GM12892 (cell line): Measurements from ENCODE around the gene NR0B2. TPM values are rescaled to one million over a fixed set of nuclear protein-coding genes. Genes with fewer than 3 reads are reported as not detected.

Experiments used
- DNase-seq: peaks from one replicate; pipeline ENCODE4 v3.0.0; 2011; ENCODE audit not compliant: insufficient read length
- FAIRE-seq: peaks from 2 replicates; lab custom pipeline; 2011; peaks lifted over from hg19 to GRCh38; lab: Jason Lieb, UNC
- POLR2A ChIP-seq: IDR thresholded peaks from 2 replicates; pipeline ENCODE4 v1.6.1; 2011; ENCODE audit warnings: low read depth, low read length, control low read depth
- POLR2AphosphoS5 ChIP-seq: IDR thresholded peaks from 2 replicates; pipeline ENCODE4 v1.6.1; 2011; ENCODE audit warnings: low read depth, low read length, control low read depth
- TAF1 ChIP-seq: IDR thresholded peaks from 2 replicates; pipeline ENCODE4 v1.6.1; 2011; ENCODE audit warnings: low read depth, mild to moderate bottlenecking, control low read depth, low read length, borderline replicate concordance
- polyA plus RNA-seq: library from polyadenylated mRNA; unstranded; fragments of >200 nt; gene quantifications from one replicate; pipeline ENCODE4 v1.2.1, GENCODE V29; 2012; ENCODE audit warnings: missing spikeins, inconsistent platforms; ENCODE audit not compliant: missing spikeins

The NR0B2 gene, protein sequence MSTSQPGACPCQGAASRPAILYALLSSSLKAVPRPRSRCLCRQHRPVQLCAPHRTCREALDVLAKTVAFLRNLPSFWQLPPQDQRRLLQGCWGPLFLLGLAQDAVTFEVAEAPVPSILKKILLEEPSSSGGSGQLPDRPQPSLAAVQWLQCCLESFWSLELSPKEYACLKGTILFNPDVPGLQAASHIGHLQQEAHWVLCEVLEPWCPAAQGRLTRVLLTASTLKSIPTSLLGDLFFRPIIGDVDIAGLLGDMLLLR
- not detected for polyA plus RNA-seq

DNA sequence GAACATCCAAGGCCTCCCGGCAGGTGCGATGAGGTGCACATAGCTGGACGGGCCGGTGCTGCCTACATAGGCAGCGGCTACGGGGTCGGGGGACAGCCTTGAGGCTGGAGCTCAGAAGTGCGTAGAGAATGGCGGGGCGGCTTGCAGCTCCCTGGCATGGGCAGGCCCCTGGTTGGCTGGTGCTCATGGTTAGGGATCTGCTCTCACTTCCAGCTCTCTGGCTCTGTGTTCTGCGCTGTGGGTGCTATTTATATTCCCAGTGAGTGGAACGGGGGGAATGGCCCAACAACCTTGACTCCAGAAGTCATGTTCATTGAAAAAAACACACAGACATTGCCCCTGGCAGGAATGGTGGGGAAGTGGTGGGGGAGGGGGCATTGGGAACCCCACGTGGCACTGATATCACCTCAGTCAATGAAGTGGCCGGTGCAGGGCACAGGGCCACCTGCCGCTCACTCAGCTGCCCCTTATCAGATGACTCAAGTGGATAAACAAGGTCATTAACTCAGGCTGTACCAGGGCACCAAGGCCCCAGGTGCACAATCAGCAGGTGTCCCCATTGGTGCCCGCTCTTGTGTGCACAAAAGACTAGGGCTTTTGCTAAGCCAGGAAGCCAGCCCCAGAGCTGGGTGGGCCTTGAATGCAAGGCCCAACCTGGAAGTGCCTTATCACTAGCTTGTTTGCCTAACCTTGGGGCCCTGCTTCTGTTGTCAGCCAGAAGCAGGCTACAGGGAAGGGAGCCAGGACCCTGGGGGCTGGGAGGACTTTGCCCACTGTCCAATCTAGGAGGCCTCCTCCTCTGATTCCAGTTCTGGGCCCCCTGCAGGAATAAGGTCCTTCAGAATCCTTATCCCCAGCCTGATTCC, at the start of gene NR0B2:
Gene NR0B2, minus strand, starts transcription at position 222 of the 866 bp plus-strand sequence. Its CDS starts 35 bp downstream, at position 187.
- TF ChIP-seq TAF1 (no peak), POLR2A (no peak), POLR2AphosphoS5 (no peak)
- no peak for FAIRE-seq
- no peak for DNase-seq

DNA sequence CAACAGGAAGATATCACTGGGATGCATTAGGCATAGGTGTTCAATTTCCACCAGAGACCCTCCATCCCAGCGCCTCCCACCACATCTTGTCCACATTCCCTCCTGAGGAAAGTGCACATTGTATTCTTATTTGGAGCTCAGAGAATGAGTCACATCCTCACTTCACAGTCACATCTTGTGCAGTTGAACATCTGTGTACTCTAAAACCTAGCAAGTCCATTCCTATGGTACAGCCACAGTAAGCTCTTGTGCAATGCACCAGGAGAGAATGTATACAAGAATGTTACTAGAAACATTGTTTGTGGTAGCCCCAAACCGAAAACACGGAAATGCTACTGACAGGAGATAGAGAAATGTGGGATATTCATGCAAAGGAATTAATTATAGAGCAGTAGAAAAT, 48.1 kb upstream of the NR0B2 start:
- TF ChIP-seq TAF1 (no peak), POLR2AphosphoS5 (no peak)
- no peak for DNase-seq
- no peak for FAIRE-seq

DNA sequence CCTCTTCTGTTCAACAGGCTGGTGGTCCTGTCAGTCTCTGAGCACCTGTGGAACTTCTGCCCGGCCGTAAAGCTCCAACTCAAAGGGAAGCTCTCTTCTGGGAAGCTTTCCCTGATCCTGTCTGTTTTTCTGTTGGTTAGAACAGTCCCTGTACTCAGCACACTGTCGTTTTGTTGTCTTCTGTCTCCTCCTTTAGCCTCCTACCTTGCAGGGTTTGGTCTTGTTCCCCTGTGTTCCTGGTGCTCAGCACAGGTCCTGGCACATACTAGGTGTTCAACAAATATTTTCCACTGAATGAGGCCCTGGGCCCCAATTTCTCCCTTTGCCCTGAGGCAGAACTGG, 46.8 kb upstream of the NR0B2 start:
- FAIRE-seq = no peak

DNA sequence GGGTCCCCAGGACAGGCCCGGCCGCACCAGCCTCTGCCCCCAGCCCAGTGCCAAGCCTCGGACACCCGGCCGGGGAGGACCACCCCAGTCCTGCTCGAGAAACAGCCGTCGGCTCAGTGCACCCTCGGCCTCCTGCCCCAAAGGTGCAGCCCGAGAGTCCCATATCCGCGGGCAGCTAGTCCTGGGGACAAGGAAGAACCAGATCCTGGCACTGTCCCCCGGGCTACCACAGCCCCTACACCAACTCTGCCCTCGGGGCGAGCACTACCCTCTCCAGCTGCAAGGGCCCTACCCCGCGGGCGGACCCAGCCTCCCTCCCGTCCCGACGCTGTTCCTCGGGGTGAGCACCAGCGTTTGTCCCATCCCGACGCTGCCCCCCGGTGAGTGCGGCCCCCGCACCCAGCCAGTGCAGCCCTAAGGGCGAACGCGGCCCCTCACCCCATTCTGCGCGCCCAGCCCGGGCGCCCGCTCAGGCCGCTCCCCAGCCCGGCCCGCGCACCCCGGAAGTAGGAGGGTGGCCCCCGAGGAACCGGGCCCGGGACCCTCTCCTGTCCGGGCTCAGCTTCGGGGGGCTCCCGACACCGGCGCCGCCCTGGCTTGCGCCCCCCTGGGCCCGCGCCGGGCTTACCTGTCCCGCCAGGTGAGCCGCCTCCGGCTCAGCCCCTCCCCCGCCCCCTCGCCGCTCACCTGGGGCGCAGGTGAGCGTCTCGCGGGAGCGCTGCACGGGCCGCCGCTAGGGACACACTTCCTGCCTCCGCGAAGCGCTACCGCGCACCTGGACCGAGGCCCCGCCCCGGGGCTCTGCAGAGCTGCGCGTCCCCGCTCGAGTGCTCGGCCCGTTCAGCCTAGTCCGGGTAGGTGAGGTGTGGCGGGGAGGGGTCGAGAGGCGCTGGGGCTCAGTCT, 46.2 kb upstream of the NR0B2 start, which contains the start of gene KDF1:
Gene KDF1, minus strand, starts transcription at position 747 of the 903 bp plus-strand sequence. CDS start 8,088 bp downstream, outside the sequence.
- no peak for DNase-seq
- TF ChIP-seq POLR2AphosphoS5 (no peak), POLR2A (no peak), TAF1 (no peak)
- no peak for FAIRE-seq

More for the DNA sequence above, 46.8 kb upstream of the NR0B2 start:
- no peak for DNase-seq
- TF ChIP-seq TAF1 = no peak
- TF ChIP-seq POLR2A = no peak
- TF ChIP-seq POLR2AphosphoS5 = no peak

DNA sequence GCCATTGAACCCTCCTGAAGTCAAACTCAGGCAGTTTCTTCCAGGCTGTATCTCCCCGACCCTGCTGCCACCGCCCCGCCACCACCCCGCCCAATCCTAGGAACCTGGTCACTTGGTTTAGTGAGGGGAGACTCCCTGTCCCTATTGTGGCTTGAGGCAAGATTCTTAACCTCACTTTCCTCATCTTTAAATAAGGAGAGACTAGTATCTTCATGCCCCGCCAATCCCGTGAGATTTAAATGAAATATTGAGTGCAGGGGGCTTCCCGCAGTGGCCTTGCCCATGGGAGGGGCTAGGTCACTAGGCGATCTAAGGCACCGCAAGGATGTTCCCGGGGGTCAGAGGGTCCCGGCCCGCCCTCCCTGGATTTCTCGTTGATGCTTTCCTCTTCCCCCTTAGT, 45.5 kb upstream of the NR0B2 start:
- FAIRE-seq = no peak
- no peak for DNase-seq
- no peak for TF ChIP-seq POLR2A
- no peak for TF ChIP-seq TAF1
- no peak for TF ChIP-seq POLR2AphosphoS5

DNA sequence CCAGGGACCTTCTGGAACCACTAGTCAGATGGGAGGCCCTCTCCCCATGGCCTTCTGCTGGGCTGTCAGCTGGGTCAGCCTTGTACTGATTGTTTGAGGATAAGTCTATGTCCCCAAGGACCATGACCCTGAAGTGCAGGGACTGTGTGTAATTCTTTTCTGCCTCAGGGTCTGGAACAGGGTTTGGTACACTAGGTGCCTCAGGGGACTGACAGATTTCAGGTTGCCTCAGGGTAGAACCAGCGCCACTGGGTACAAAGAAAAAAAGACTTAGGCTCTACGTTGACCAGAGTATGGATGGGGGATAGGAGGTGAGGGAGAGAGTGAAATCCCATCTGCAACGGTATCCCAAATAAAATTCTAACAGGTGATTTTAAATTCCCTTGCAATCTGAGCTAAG, 43.5 kb upstream of the NR0B2 start:
- DNase-seq (no peak), FAIRE-seq (no peak)
- TF ChIP-seq TAF1 = no peak
- no peak for TF ChIP-seq POLR2AphosphoS5

DNA sequence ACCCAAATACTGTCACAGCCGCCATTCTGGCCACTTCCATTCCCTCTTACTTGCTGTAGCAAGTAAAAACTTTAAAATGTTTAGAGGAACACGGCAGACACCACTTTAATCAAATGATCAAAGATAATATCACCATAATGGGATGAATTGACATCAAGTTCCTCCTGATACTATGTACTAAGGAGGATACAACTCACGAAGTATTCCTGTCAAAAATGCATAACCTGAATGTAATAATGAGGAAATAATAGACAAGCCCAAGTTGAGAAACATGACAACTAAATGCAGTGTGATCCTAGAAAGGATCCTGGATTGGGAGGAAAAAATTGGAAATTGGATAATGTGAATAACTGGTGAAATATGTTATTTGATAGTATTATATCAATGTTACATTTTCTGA, 42.5 kb upstream of the NR0B2 start:
- no peak for TF ChIP-seq POLR2AphosphoS5
- no peak for TF ChIP-seq TAF1
- TF ChIP-seq POLR2A = no peak
- DNase-seq = no peak
- FAIRE-seq = no peak

DNA sequence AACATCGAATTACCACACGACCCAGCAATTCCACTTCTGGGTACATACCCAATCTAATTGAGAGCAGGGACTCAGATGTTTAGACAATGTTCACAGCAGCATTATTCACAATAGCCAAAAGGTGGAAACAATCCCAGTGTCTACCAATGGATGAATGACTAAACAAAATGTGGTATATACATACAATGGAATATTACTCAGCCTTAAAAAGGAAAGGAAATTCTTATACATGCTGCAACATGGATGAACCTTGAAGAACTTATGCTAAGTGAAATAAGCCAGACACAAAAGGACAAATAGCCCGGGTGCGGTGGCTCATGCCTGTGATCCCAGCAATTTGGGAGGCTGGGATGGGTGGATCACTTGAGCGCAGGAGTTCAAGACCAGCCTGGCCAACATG, 39.6 kb upstream of the NR0B2 start:
- TF ChIP-seq TAF1 (no peak), POLR2A (no peak), POLR2AphosphoS5 (no peak)
- FAIRE-seq = no peak
- DNase-seq = no peak

DNA sequence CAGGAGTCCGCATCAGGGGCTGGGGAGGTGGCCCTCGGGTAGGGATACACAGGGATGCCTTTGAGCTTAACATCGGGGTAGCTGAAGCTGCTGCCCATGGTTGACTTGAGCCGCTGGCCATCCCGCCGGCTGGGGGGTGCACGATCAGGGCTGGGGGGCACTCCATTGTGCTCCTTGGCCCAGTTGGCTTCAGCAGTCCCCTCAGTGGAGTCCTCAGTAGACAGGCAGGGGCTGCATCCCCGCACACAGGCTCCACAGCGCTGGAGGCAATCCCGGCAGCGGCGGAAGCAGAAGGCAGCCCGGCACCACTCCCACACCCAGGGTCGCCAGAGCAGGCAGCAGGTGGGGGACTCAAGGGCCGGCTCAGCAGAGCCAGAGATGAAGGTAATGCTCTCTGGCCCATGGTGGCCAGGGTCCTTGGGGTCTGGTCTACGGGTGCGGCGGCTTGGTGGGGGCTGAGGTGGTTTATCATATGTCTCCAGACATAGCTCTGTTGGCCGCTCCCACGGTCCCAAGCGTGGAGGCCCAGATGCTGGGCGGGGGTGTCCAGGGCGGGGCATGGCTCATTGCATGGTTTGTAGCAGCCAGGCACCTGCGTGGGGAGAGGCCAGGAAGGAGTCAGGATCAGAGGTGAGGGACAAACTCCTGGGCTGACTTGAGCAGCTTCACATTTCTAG, 38.2 kb upstream of the NR0B2 start:
- DNase-seq (no peak), FAIRE-seq (no peak)
- TF ChIP-seq TAF1 (no peak), POLR2A (no peak), POLR2AphosphoS5 (no peak)

DNA sequence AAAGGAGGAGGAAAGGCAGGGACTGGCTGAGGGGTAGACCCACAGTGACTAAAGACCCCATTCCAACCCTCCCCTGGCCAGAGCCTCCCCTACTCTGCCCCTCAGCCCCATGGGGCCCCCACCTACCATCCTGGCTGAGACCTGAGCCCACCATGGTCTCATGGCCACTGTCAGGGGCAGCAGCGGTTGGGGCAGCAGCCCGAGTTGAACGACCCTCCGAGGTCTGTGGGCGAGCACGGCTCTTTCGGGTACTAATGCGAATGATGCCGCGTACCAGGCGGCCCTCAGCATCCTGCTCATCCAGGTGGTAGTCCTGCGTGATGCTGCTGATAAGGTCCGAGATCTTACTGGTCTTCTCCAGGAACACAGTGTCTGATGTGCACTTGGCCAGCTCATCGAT, 37.4 kb upstream of the NR0B2 start:
- no peak for DNase-seq
- TF ChIP-seq POLR2AphosphoS5 (no peak), POLR2A (no peak), TAF1 (no peak)
- FAIRE-seq = no peak
